WTC11 (cell line): Measurements from ENCODE around the gene DMWD. TPM values are rescaled to one million over a fixed set of nuclear protein-coding genes. Genes with fewer than 3 reads are reported as not detected.

Experiments used
- ATF1 ChIP-seq: sonication (generic); formaldehyde crosslinking; IDR thresholded peaks from 2 replicates; pipeline ENCODE4 v1.8.1; 2023; ENCODE audit warnings: mild to moderate bottlenecking, moderate library complexity, missing genetic modification reagents
- CBFB ChIP-seq: sonication (generic); formaldehyde crosslinking; IDR thresholded peaks from 2 replicates; pipeline ENCODE4 v1.8.1; 2022; ENCODE audit warnings: mild to moderate bottlenecking, low read depth, missing genetic modification reagents
- EMX1 ChIP-seq: fragments of 250-450 bp; sonication (Bioruptor Pico); IDR thresholded peaks from 2 replicates; pipeline ENCODE4 v1.8.0; 2021; ENCODE audit warnings: mild to moderate bottlenecking
- ERG ChIP-seq: fragments of 250-450 bp; sonication (Bioruptor Pico); IDR thresholded peaks from 2 replicates; pipeline ENCODE4 v1.8.0; 2021; ENCODE audit warnings: mild to moderate bottlenecking
- ESRRA ChIP-seq: sonication (generic); formaldehyde crosslinking; IDR thresholded peaks from 2 replicates; pipeline ENCODE4 v1.8.1; 2022; ENCODE audit warnings: mild to moderate bottlenecking, missing genetic modification reagents, borderline replicate concordance
- HMGA2 ChIP-seq: fragments of 250-450 bp; sonication (Bioruptor Pico); IDR thresholded peaks from 2 replicates; pipeline ENCODE4 v1.4.0; 2021; ENCODE audit warnings: mild to moderate bottlenecking, moderate library complexity
- IRF2 ChIP-seq: sonication (generic); formaldehyde crosslinking; IDR thresholded peaks from 2 replicates; pipeline ENCODE4 v1.8.0; 2022; ENCODE audit warnings: low read depth, missing genetic modification reagents, borderline replicate concordance
- JUN ChIP-seq: sonication (generic); formaldehyde crosslinking; IDR thresholded peaks from 2 replicates; pipeline ENCODE4 v1.8.0; 2023; ENCODE audit warnings: mild to moderate bottlenecking, missing genetic modification reagents
- MAX ChIP-seq: sonication (generic); formaldehyde crosslinking; IDR thresholded peaks from 2 replicates; pipeline ENCODE4 v1.8.0; 2022; ENCODE audit warnings: mild to moderate bottlenecking, missing genetic modification reagents
- MYBL2 ChIP-seq: sonication (generic); formaldehyde crosslinking; IDR thresholded peaks from 2 replicates; pipeline ENCODE4 v1.8.1; 2023; ENCODE audit warnings: mild to moderate bottlenecking, moderate library complexity, missing genetic modification reagents
- NFATC4 ChIP-seq: fragments of 250-450 bp; sonication (Bioruptor Pico); IDR thresholded peaks from 2 replicates; pipeline ENCODE4 v1.9.0; 2021; ENCODE audit warnings: mild to moderate bottlenecking
- RELA ChIP-seq: sonication (generic); formaldehyde crosslinking; IDR thresholded peaks from 2 replicates; pipeline ENCODE4 v1.8.1; 2022; ENCODE audit warnings: missing genetic modification reagents, mild to moderate bottlenecking, borderline replicate concordance
- USF1 ChIP-seq: sonication (generic); formaldehyde crosslinking; IDR thresholded peaks from 2 replicates; pipeline ENCODE4 v1.8.0; 2022; ENCODE audit warnings: mild to moderate bottlenecking, missing genetic modification reagents
- ZNF416 ChIP-seq: fragments of 250-450 bp; sonication (Bioruptor Pico); IDR thresholded peaks from 2 replicates; pipeline ENCODE4 v1.9.0; 2021; ENCODE audit warnings: mild to moderate bottlenecking, inconsistent platforms
- total RNA-seq: library from RNA; stranded (reverse); gene quantifications from 3 replicates; pipeline ENCODE4 v1.2.3, GENCODE V29; 2021
- TF ChIP-seq, protein P1 (sequence below): sonication (generic); formaldehyde crosslinking; IDR thresholded peaks from 2 replicates; pipeline ENCODE4 v1.8.1; 2022; ENCODE audit warnings: mild to moderate bottlenecking, missing genetic modification reagents, moderate library complexity, borderline replicate concordance
- TF ChIP-seq, protein P2 (sequence below): fragments of 200-600 bp; IDR thresholded peaks from 2 replicates; pipeline ENCODE4 v1.8.0; 2022; ENCODE audit warnings: antibody characterized with exemption
- TF ChIP-seq, protein P3 (sequence below): sonication (generic); formaldehyde crosslinking; IDR thresholded peaks from 2 replicates; pipeline ENCODE4 v1.8.1; 2022; ENCODE audit warnings: mild to moderate bottlenecking, moderate library complexity, missing genetic modification reagents
- TF ChIP-seq, protein P4 (sequence below): sonication (generic); formaldehyde crosslinking; conservative IDR thresholded peaks from 2 replicates; pipeline ENCODE4 v1.8.1; 2023; ENCODE audit warnings: mild to moderate bottlenecking, low read depth, missing genetic modification reagents, moderate library complexity

DMWD gene
- total RNA-seq, 1 experiment from 2014 or later = 60.7 TPM

GRCh38 chr19:45817010-45817724 lies 24.5 kb upstream of the DMWD start (continued):
- TF ChIP-seq NFATC4 (CRISPR knock-in tag) (no peak), MYBL2 (CRISPR knock-in tag) (no peak), EMX1 (CRISPR knock-in tag) (0 out of 2 replicates have a peak, but pooled peaks have one; percentile 28), CBFB (CRISPR knock-in tag) (no peak), ZNF416 (CRISPR knock-in tag) (no peak), ATF1 (CRISPR knock-in tag) (no peak), IRF2 (CRISPR knock-in tag) (no peak), ERG (CRISPR knock-in tag) (peak; percentile 32; the same call in 1 of the 2 replicates), HMGA2 (CRISPR knock-in tag) (no peak), JUN (no peak), RELA (CRISPR knock-in tag) (no peak), USF1 (CRISPR knock-in tag) (peak; percentile 76; the same call in 1 of the 2 replicates), MAX (CRISPR knock-in tag) (peak; percentile 79), ESRRA (no peak)
- TF ChIP-seq, protein P1, sequence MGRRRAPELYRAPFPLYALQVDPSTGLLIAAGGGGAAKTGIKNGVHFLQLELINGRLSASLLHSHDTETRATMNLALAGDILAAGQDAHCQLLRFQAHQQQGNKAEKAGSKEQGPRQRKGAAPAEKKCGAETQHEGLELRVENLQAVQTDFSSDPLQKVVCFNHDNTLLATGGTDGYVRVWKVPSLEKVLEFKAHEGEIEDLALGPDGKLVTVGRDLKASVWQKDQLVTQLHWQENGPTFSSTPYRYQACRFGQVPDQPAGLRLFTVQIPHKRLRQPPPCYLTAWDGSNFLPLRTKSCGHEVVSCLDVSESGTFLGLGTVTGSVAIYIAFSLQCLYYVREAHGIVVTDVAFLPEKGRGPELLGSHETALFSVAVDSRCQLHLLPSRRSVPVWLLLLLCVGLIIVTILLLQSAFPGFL (CRISPR knock-in tag) = no peak
- TF ChIP-seq, protein P2, sequence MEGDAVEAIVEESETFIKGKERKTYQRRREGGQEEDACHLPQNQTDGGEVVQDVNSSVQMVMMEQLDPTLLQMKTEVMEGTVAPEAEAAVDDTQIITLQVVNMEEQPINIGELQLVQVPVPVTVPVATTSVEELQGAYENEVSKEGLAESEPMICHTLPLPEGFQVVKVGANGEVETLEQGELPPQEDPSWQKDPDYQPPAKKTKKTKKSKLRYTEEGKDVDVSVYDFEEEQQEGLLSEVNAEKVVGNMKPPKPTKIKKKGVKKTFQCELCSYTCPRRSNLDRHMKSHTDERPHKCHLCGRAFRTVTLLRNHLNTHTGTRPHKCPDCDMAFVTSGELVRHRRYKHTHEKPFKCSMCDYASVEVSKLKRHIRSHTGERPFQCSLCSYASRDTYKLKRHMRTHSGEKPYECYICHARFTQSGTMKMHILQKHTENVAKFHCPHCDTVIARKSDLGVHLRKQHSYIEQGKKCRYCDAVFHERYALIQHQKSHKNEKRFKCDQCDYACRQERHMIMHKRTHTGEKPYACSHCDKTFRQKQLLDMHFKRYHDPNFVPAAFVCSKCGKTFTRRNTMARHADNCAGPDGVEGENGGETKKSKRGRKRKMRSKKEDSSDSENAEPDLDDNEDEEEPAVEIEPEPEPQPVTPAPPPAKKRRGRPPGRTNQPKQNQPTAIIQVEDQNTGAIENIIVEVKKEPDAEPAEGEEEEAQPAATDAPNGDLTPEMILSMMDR = peak; percentile 98
- TF ChIP-seq, protein P3, sequence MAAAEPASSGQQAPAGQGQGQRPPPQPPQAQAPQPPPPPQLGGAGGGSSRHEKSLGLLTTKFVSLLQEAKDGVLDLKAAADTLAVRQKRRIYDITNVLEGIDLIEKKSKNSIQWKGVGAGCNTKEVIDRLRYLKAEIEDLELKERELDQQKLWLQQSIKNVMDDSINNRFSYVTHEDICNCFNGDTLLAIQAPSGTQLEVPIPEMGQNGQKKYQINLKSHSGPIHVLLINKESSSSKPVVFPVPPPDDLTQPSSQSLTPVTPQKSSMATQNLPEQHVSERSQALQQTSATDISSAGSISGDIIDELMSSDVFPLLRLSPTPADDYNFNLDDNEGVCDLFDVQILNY (CRISPR knock-in tag) = no peak
- TF ChIP-seq, protein P4, sequence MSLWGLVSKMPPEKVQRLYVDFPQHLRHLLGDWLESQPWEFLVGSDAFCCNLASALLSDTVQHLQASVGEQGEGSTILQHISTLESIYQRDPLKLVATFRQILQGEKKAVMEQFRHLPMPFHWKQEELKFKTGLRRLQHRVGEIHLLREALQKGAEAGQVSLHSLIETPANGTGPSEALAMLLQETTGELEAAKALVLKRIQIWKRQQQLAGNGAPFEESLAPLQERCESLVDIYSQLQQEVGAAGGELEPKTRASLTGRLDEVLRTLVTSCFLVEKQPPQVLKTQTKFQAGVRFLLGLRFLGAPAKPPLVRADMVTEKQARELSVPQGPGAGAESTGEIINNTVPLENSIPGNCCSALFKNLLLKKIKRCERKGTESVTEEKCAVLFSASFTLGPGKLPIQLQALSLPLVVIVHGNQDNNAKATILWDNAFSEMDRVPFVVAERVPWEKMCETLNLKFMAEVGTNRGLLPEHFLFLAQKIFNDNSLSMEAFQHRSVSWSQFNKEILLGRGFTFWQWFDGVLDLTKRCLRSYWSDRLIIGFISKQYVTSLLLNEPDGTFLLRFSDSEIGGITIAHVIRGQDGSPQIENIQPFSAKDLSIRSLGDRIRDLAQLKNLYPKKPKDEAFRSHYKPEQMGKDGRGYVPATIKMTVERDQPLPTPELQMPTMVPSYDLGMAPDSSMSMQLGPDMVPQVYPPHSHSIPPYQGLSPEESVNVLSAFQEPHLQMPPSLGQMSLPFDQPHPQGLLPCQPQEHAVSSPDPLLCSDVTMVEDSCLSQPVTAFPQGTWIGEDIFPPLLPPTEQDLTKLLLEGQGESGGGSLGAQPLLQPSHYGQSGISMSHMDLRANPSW = no peak
